Measurements from ENCODE around the gene SNTG2.

Gene SNTG2

GRCh38 chr2:923832-924601 is 26.6 kb upstream of the SNTG2 start:
- TF ChIP-seq REST (IDR thresholded peaks at IDR 0.05; ENCODE audit: insufficient read depth in 1 of 2, low read depth in 2 of 2, low read length in 2 of 2) (no peak), FOXP2 (optimal IDR thresholded peaks at IDR 0.05; ENCODE audit: borderline replicate concordance, extremely low read depth, extremely low read length, insufficient read depth) (no peak), POLR2AphosphoS5 (IDR thresholded peaks at IDR 0.05; ENCODE audit: low read depth, low read length) (no peak), TAF1 (IDR thresholded peaks at IDR 0.05; ENCODE audit: borderline replicate concordance, insufficient read depth, low read length) (no peak), SIN3A (IDR thresholded peaks at IDR 0.05; ENCODE audit: borderline replicate concordance, insufficient read depth, low read length) (no peak)

DNA sequence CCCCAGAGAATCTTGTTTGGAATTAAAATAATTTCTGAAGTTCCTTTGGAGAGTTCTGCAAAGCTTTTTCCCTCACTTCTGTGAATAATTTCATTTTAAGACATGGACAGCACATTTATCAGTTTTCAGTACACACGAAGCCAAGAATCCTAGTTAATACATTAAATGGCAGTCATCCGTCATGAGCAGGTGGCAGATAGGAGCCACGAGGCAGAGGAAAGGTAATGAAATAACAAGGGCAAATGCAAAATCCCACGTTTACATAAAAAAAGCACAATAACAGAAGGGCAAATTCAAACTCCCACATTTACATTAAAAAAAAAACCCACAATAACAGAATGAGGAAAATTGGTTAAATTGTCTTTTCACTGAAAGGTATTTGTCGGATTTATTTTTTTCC is 25.9 kb upstream of the SNTG2 start:
- TF ChIP-seq SIN3A (IDR thresholded peaks at IDR 0.05; ENCODE audit: borderline replicate concordance, insufficient read depth, low read length) (no peak), FOXP2 (optimal IDR thresholded peaks at IDR 0.05; ENCODE audit: borderline replicate concordance, extremely low read depth, extremely low read length, insufficient read depth) (no peak), REST (IDR thresholded peaks at IDR 0.05; ENCODE audit: insufficient read depth in 1 of 2, low read depth in 2 of 2, low read length in 2 of 2) (no peak), TAF1 (IDR thresholded peaks at IDR 0.05; ENCODE audit: borderline replicate concordance, insufficient read depth, low read length) (no peak), POLR2AphosphoS5 (IDR thresholded peaks at IDR 0.05; ENCODE audit: low read depth, low read length) (no peak)

- TF ChIP-seq FOXP2 (optimal IDR thresholded peaks at IDR 0.05; ENCODE audit: borderline replicate concordance, extremely low read depth, extremely low read length, insufficient read depth) (no peak), POLR2AphosphoS5 (IDR thresholded peaks at IDR 0.05; ENCODE audit: low read depth, low read length) (no peak), REST (IDR thresholded peaks at IDR 0.05; ENCODE audit: insufficient read depth in 1 of 2, low read depth in 2 of 2, low read length in 2 of 2) (no peak), SIN3A (IDR thresholded peaks at IDR 0.05; ENCODE audit: borderline replicate concordance, insufficient read depth, low read length) (no peak), TAF1 (IDR thresholded peaks at IDR 0.05; ENCODE audit: borderline replicate concordance, insufficient read depth, low read length) (no peak)
Observed at GRCh38 chr2:925309-925708, 25.3 kb upstream of the SNTG2 start.

GRCh38 chr2:925711-926110 is 24.9 kb upstream of the SNTG2 start:
- TF ChIP-seq SIN3A (IDR thresholded peaks at IDR 0.05; ENCODE audit: borderline replicate concordance, insufficient read depth, low read length) (no peak), FOXP2 (optimal IDR thresholded peaks at IDR 0.05; ENCODE audit: borderline replicate concordance, extremely low read depth, extremely low read length, insufficient read depth) (no peak), POLR2AphosphoS5 (IDR thresholded peaks at IDR 0.05; ENCODE audit: low read depth, low read length) (no peak), TAF1 (IDR thresholded peaks at IDR 0.05; ENCODE audit: borderline replicate concordance, insufficient read depth, low read length) (no peak), REST (IDR thresholded peaks at IDR 0.05; ENCODE audit: insufficient read depth in 1 of 2, low read depth in 2 of 2, low read length in 2 of 2) (no peak)
